Mesodermal cell (in vitro differentiated cells): ENCODE results near the gene NIN. TPM values are rescaled to one million over a fixed set of nuclear protein-coding genes. Genes with fewer than 3 reads are reported as not detected.

Source experiments
- H3K27ac ChIP-seq: 2 replicates; pipeline ENCODE4 v1.7.0; 2013; ENCODE audit warnings: mild to moderate bottlenecking, low read depth, low read length, moderate library complexity; ENCODE audit not compliant: severe bottlenecking
- H3K36me3 ChIP-seq: 2 replicates; pipeline ENCODE4 v1.7.1; 2013; ENCODE audit warnings: mild to moderate bottlenecking, low read length, moderate library complexity; ENCODE audit not compliant: control insufficient read depth, insufficient read depth
- H3K4me1 ChIP-seq: one replicate; pipeline ENCODE4 v1.7.1; 2013; ENCODE audit warnings: mild to moderate bottlenecking, low read length; ENCODE audit not compliant: insufficient read depth, control insufficient read depth, poor library complexity, severe bottlenecking
- H3K4me3 ChIP-seq: 2 replicates; pipeline ENCODE4 v1.7.0; 2013; ENCODE audit warnings: low read length, control low read depth, mild to moderate bottlenecking; ENCODE audit not compliant: insufficient read depth, poor library complexity, severe bottlenecking; ENCODE audit errors: extremely low read depth
- H3K9me3 ChIP-seq: 2 replicates; pipeline ENCODE4 v1.7.1; 2013; ENCODE audit warnings: mild to moderate bottlenecking, low read length, moderate library complexity; ENCODE audit not compliant: control insufficient read depth
- WGBS, 2 experiments: methylation state at CpG; one replicate each; pipeline ENCODE4 v1.1.5; 2013; ENCODE audit warnings: missing lambda C conversion rate in 2 of 2; ENCODE audit not compliant: insufficient coverage in 2 of 2; 5-methylcytosine and 5-hydroxymethylcytosine counted together
- polyA plus RNA-seq, 2 experiments: library from polyadenylated mRNA; stranded (reverse); fragments of 50-300 nt; gene quantifications; one replicate each; pipeline ENCODE4 v1.2.3, GENCODE V29; 2013

NIN gene, protein sequence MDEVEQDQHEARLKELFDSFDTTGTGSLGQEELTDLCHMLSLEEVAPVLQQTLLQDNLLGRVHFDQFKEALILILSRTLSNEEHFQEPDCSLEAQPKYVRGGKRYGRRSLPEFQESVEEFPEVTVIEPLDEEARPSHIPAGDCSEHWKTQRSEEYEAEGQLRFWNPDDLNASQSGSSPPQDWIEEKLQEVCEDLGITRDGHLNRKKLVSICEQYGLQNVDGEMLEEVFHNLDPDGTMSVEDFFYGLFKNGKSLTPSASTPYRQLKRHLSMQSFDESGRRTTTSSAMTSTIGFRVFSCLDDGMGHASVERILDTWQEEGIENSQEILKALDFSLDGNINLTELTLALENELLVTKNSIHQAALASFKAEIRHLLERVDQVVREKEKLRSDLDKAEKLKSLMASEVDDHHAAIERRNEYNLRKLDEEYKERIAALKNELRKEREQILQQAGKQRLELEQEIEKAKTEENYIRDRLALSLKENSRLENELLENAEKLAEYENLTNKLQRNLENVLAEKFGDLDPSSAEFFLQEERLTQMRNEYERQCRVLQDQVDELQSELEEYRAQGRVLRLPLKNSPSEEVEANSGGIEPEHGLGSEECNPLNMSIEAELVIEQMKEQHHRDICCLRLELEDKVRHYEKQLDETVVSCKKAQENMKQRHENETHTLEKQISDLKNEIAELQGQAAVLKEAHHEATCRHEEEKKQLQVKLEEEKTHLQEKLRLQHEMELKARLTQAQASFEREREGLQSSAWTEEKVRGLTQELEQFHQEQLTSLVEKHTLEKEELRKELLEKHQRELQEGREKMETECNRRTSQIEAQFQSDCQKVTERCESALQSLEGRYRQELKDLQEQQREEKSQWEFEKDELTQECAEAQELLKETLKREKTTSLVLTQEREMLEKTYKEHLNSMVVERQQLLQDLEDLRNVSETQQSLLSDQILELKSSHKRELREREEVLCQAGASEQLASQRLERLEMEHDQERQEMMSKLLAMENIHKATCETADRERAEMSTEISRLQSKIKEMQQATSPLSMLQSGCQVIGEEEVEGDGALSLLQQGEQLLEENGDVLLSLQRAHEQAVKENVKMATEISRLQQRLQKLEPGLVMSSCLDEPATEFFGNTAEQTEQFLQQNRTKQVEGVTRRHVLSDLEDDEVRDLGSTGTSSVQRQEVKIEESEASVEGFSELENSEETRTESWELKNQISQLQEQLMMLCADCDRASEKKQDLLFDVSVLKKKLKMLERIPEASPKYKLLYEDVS (N-terminal part only)
- polyA plus RNA-seq (2013, experiment 1 of 2): 17.8 TPM
- polyA plus RNA-seq (2013, experiment 2 of 2): 15.1 TPM

DNA sequence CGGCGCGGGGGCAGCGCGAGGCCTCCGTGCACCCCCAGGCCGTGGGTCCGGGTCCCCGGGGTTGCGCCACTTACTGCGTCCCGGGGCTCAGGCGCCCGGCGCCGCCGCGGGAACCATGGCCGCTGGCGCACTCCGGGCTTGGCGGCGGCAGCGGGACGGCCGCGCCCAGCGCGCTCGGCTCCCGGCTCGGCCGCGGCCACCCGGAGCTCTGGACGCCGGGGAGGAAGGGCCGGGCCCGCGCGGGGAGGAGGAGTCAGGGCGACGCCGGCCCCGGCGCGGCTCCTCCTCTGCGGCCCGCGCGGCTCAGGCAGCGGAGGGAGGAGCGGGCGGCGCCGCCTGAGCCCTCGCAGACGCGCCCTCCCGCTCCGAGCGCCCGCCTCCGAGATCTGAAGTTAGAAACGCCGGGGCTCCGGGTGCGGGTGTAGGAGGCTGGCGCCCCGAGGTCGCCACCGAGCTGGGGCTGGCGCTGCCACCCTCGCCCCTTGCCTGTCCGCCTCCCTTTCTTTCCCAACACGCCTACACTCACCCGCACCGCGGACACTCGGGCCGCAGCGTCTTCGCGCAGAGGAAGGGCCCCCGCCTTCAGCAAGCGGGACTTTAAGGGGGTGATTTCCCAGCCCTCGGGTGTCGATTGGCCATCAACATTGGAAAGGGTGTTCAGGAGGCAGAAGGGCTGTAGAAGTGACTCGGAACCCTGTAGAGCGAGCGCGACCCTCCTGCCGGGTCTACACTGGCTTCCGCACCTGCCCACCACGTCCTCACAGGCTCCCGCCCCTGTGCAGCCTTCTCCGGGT lies at the start of gene NIN:
Gene NIN (minus strand): TSS at position 231 of the 794 bp plus-strand sequence. CDS start 9,106 bp downstream, outside the sequence.
- WGBS, 2 experiments: 0% methylated on average over 70 to 73 of the region's 97 CpGs
- peak within 1 kb of the TSS; percentile 60 for H3K4me3 ChIP-seq
- H3K27ac ChIP-seq: peak within 1 kb of the TSS; percentile 62
- no peaks in the 10 kb centered on the region for H3K36me3 ChIP-seq
- no peaks in the 10 kb centered on the region for H3K9me3 ChIP-seq
- H3K4me1 ChIP-seq: no peaks in the 10 kb centered on the region

DNA sequence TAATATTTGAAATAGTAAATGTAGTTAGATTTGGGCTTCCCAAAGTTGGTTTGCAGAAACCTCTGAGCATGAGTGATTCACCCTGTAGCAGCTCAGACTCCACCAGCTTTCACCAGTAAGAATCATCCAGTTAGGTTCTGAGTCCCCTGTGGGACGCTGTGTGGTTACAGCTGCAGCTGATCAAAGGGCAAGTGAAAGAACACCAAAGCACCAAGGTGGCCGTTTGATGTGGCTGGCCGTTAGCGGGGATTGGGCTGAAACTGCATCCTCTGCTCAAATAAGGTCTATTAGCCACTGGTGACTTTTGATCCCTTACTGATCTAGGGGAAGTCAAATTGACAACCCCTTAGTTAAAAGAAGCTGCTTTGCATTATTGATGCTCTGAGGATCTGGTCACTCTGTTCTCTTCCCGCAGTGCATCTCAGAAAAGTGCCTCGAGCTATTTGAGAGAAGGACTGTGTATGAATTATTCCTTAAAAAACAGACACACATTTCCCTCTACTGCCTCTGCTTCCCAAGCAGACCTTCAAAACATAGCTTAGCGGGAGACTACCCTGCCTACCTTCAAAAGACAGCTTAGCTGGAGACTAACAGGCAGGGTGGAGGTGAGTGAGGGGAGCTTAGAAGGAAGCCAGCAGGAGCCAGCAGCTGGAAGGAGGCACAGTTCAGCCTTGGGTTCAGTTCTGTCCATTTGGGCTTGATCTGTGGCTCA lies 44.6 kb upstream of the NIN start:
- Histone ChIP-seq H3K36me3 (no peaks in the 10 kb centered on the region), H3K9me3 (no peaks in the 10 kb centered on the region), H3K27ac (no peak overlapping the region), H3K4me3 (no peak overlapping the region), H3K4me1 (no peaks in the 10 kb centered on the region)
- 54% methylated on average over 5 of the region's 7 CpGs; no CpG with 5 or more reads in 1 of the 2 experiments for WGBS, 2 experiments

DNA sequence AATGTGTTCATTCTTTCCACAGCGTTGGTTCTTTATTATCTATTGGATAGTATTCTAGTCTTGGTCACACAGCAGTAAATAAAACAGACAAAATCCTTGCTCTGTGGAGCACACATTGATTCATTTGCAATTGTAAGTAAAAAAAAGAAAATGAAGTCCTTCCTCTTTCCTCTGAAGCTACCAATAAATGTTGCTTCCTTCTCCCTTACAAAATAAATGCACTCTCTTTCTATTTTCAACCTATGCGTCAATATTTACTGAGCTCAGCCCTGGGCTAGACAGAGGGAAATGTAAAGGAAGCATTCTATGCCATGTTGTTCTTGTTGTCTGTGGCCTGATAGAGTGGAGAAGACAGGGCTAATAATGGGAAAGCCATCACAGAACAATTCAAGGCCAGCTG lies 43.8 kb upstream of the NIN start:
- Histone ChIP-seq H3K9me3 (no peaks in the 10 kb centered on the region), H3K4me1 (no peaks in the 10 kb centered on the region), H3K27ac (no peak overlapping the region), H3K36me3 (no peaks in the 10 kb centered on the region), H3K4me3 (no peak overlapping the region)
- no CpG with 5 or more reads among the region's 2 CpGs for WGBS, 2 experiments

DNA sequence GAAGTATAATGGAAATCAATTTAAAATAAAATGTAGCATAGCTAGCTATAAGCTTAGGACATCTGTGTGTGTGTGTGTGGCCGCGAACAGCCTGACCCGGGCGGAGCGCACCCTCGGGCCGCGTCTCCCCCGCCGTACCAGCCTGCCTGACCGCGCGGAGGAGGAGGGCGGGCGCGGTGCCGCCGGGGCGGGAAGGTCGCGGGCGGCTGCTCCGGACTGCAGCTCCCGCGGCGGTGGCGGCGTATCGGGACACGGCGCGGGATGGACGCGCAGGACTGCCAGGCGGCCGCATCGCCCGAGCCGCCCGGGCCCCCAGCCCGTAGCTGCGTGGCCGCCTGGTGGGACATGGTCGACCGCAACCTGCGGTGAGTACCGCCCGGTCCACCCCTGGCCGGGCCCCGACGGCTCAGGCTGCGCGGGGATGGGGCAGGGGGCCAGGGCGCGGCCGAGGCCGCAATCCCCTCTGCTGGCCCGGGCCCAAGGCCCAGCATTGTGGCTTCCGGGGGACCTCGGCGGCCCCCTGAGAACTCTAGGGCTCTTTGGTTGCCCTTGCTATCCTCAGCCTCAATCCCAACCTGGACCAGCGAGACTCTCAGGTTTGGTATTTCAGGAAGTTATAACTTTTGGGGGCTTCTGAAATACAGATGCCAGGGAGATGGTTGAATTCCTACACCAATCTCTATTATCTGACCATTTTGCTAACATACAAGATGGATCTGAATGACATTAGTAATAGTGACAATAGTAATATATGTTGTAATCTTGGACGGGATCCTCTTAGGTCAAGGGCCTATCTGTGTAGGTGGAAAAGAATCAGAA lies 41.2 kb upstream of the NIN start, which contains the start of gene ABHD12B:
Gene ABHD12B (plus strand): TSS at position 140 of the 819 bp plus-strand sequence. CDS start 122 bp downstream, at position 262.
- WGBS, 2 experiments: 19% methylated on average over 27 to 44 of the region's 63 CpGs
- H3K36me3 ChIP-seq: no peaks in the 10 kb centered on the region
- no peak within 1 kb of the TSS for H3K4me3 ChIP-seq
- no peaks in the 10 kb centered on the region for H3K4me1 ChIP-seq
- no peak within 1 kb of the TSS for H3K27ac ChIP-seq
- no peaks in the 10 kb centered on the region for H3K9me3 ChIP-seq

DNA sequence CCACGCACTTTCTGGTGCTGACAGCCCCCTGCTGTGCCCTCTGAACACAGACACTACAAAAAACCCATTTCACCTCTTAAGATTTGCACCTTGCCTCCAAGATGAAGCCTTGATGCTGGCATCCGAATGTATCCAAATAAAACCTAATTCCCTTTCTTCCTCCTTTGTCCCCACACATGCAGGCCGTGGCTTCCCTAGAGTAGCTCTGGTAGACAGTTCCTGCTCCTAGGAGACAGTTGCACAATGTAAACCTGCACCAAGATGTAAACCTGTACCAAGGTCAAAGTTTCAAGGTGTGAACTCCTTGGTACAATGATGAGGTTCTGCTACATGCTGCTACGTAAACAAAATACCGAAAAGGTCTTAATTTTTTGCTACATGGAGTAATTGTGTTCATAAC lies 40.3 kb upstream of the NIN start:
- Histone ChIP-seq H3K9me3 (no peaks in the 10 kb centered on the region), H3K36me3 (no peaks in the 10 kb centered on the region), H3K4me3 (no peak overlapping the region), H3K27ac (no peak overlapping the region), H3K4me1 (no peaks in the 10 kb centered on the region)
- 73 to 75% methylated on average over 3 to 5 of the region's 5 CpGs for WGBS, 2 experiments

DNA sequence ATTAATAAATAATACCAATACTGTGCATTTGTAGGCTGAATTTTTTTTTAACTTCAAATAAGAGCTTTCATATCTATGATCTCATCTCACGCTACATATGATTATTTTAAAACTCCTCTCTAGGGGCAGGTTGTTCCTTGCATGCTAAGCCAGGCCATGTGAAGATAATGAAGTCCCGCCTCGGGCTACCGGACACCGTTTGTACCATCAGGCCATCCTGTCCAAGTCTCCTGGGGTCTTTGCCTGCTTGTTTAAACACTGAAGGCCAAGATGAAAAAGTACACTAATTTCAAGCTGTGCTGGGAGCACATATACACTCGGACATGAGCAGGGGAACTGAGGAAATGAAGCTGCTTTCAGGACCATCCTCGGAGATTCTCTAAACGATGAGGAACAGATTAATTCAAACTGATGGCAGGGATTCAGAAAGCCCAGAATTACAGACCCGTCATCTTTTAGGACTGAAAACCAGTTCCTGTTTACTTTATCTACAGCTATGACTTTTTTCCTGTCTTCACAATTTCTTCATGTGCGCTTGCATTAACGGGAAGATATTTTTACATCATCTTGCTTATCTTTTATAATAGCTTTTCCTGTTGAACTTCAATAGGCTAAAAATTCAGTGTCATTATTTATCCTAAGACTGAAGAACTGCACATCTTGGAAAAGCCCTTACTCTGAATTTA lies 34.6 kb upstream of the NIN start:
- Histone ChIP-seq H3K36me3 (no peaks in the 10 kb centered on the region), H3K4me3 (no peak overlapping the region), H3K27ac (no peak overlapping the region), H3K4me1 (no peaks in the 10 kb centered on the region), H3K9me3 (no peaks in the 10 kb centered on the region)
- 93 to 95% methylated on average over 9 to 10 of the region's 11 CpGs for WGBS, 2 experiments

DNA sequence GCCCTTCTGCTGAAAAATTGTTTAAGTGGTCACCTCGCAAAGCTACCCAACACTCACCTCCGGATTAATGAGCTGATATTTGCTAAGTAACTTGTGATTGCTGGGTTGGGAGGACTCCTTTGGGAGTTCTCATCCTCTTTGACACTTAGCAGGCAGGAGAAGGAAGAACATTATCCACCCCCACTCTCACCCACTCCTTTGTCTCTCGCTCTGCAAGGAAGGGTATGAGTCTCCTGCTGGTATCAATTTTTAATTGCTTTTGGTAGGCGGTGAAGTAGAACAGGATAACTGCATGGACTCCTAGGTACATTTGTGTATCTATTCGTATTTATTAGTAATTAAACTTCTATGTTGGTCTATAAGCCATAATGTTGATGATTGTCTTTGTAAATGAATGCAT lies 34.0 kb upstream of the NIN start:
- Histone ChIP-seq H3K27ac (no peak overlapping the region), H3K9me3 (no peaks in the 10 kb centered on the region), H3K4me1 (peaks cover 5% of the 10 kb centered on the region), H3K4me3 (no peak overlapping the region), H3K36me3 (no peaks in the 10 kb centered on the region)
- WGBS, 2 experiments: 100% methylated on average over 1 of the region's 5 CpGs; no CpG with 5 or more reads in 1 of the 2 experiments

DNA sequence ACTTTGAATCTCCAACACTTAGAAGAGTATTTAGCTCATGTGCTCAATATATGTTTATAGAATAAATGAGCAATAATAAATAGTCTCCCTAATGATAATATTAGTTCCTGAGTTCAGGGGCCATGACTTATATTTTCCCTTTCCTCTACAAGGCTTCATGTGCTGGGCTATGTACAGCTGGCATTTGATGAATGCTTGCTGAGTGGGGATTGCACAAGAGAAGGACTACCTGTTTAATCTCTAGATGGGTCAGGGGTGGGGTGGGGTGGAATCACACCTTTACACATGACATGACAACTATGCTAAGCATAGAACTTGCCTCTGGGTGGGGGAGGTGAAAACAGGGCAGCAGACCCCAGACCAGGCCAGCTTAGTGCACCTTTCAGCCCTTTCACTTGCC lies 33.3 kb upstream of the NIN start:
- no peaks in the 10 kb centered on the region for H3K9me3 ChIP-seq
- no peaks in the 10 kb centered on the region for H3K36me3 ChIP-seq
- H3K4me1 ChIP-seq: peaks cover 12% of the 10 kb centered on the region
- no peak overlapping the region for H3K4me3 ChIP-seq
- H3K27ac ChIP-seq: no peak overlapping the region
